ENCODE measurements around the gene RAD51AP2.
"Not testable (repeated sequence)": the region's sequence is repeated elsewhere in the genome, so short reads cannot be mapped to it uniquely, and the experiment has no call there.

Gene RAD51AP2

DNA sequence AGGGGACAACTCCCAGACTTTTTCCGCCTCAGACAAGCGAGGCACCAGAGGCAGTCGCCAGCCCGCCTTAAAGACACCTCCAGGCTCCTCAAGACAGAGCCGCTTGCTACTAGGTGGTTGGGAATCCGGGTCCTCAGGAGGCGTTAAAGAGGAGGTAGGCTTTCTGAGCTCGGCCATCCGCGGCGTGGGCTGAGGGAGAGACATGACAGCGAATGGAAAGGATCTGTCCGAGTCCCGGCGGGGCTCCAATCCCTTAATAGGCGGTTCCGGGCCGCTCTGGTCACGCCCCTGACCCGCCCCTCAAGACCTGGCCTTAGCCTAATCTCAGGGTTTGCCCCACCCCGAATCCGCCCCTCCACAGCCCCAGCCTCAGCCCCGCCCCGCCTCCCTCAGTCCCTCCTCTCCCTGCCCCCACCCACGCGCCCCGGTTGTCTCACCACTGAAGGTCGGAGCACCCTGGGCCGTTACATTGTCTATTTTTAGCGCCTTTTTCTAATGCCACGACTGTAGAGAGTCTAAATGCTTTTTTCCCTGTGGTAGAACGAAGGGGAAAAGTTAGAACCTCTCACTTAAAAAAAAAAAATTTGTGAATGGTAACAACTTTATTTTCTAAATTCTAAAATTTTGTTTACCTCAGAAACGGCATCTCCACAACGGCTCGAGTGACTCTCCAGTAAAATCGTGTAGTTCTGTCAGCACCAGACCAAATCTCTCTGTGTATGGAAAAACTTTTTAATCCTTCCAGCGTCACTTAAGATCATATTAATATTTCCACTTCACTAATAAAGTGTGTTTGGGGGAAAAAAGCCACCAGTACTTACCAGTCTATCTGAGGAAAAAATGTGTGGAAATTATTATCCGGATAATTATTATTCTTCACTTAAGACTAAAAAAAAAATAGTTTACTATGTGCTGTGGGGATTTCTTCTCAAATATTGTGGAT, at the start of gene RAD51AP2:
TSS of gene RAD51AP2 (minus strand) at position 229 of the 943 bp plus-strand sequence. CDS start at position 204, 25 bp downstream.
- DNase-seq = no peak

DNA sequence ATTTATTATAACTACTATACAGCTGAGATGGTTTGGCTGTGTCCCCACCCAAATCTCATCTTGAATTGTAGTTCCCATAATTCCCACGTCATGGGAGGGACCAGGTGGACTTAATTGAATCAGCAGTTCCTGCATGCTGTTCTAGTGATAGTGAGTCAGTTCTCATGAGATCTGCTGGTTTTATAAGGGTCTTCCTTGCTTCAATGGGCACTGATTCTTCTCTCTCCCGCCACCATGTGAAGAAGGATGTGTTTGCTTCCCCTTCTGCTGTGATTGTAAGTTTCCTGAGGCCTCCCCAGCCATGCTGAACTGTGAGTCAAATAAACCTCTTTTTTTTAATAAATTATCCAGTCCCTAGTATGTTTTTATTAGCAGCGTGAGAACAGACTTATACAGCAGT, 47.5 kb upstream of the RAD51AP2 start:
- DNase-seq = not testable (repeated sequence)

- DNase-seq = no peak
Measured at GRCh38 chr2:17558878-17559277, 40.6 kb upstream of the RAD51AP2 start.

DNA sequence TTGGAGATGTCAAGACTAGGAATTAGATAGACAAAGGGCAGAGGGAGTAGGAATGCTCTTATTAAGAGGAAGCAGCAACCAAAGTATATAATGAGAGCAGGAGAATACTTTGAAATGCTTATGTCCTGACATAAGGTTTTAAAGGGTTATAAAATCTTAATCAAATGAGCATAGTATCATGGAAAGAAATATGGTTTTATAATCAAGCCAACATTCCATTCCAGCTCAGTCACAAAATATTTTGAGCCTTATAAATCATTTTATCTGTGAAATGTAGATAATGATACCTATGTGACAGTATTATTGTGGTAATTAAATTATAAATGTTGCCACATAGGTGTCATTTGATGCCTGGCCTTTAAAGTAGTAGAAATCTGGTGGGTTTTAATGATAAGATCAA, 39.8 kb upstream of the RAD51AP2 start:
- DNase-seq = no peak

GRCh38 chr2:17557596-17557995, 39.4 kb upstream of the RAD51AP2 start:
- DNase-seq = no peak

DNA sequence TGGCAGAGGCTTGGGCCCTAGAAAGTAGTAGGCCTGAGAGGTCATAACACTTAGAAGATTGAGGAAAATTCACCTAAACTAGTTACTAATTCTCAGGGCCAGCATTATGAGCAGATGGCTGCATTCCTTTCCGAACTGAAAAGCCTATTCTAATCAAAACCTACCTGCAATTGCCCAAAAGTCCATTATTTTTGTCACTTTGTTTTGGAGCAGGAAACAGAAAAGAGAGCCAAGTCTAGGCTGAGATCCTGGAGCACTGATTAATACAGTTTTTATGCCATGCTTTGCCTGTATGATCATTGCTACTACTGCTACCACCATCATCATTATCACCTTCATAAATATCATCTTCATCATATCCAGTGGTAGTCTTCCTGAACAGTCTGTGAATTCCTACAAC, 36.9 kb upstream of the RAD51AP2 start:
- no peak for DNase-seq

GRCh38 chr2:17550907-17551306, 32.7 kb upstream of the RAD51AP2 start:
- no peak for DNase-seq

DNA sequence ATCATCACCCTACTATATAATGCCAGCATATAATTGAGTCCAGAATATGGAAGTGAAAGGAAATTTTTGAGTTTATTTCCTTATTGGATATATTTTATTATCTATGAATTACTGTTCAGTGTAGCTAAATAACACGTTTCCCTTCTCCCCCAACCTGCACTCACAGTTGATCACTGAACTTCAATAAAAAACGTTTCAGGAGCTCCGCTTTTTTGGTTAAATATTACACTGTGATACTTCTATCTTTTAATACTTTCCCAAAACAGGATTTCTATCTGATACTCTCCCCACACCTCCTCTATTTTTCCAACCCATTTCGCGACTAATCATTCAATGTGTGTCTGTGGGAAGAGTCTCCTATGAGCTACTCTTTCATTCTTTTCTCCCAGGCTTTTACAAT, 29.5 kb upstream of the RAD51AP2 start:
- DNase-seq = no peak

DNA sequence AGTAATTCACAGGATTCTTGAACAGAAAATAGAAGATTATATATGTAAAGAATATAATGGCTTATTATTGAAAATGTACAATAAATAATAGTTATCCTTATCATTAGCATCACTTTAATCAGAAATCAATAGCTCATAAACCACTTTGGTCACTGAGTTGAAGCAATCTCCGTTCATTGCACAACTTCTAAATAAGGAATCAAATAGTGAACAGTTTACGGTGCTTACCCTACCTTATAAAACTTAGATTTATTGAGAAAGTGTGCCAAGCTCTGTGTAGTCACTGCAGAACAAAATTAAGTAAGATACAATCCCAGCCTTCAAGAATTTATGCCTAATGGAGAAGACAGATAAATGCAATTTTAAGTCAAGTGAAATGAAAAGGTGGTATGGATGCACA, 29.0 kb upstream of the RAD51AP2 start:
- no peak for DNase-seq

- no peak for DNase-seq
Measured at GRCh38 chr2:17545680-17546613, 27.7 kb upstream of the RAD51AP2 start.

DNA sequence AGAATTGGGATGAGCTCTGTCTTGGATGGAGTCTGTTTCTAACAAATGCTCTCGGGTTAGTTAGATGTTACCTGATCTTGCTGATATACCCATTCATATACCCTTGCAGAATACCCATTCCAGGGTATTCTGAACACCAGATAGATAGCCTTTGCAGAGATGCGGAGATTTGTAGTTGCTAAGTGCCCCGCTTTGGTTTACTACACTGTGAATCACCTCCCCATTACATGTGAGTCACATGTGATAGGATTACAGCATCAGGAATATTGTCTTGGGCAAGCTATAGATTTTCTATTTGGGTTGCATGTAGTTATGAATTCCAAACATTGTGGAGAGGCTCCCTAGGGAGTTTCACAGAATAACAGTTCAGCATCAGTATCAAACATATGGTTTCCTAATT, 26.0 kb upstream of the RAD51AP2 start:
- DNase-seq = no peak

DNA sequence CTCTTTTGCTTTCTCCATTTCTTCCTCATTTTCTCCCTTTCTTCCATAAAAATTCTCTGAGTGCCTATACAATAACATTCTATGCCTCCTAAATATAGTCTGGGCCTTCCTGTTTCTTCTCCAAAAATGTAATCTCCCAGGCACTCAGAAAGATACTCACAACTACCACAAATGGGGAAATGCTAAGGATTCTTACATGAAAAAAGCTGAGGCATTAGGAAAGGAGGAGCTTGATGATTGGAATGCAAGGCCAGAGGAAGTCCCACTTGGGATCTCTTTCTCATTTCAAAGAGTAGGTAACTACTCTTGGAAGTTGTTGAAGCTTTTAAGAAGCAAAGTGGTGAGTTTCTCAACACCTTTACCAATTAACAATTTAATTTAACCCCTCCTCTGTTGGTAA, 25.6 kb upstream of the RAD51AP2 start:
- no peak for DNase-seq

DNA sequence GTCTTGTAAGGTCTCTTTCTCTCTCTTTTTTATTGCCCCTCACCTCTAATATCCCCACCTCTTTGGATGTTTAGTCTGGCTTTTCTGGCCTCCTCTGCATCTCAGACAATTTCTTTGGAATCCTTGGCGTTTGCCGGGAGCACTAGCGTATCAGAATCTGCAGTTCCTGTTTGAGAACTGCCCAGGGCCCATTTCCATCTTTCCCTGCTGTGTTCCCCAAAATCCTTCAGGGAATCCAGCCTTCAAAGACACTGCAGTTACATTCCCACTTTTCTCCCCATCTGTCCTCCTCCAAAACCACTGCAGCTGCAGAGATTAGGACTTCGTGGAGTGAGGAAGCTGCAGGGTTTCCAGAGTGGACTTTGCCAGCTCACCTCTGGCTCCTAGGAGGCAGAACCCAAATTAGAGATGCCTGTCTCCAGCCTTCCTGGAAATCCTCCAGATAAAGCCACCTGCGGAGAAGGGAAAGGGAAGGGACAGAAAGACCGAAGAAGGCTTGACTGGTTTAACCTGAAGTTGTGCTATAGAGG, 25.0 kb upstream of the RAD51AP2 start:
- no peak for DNase-seq

DNA sequence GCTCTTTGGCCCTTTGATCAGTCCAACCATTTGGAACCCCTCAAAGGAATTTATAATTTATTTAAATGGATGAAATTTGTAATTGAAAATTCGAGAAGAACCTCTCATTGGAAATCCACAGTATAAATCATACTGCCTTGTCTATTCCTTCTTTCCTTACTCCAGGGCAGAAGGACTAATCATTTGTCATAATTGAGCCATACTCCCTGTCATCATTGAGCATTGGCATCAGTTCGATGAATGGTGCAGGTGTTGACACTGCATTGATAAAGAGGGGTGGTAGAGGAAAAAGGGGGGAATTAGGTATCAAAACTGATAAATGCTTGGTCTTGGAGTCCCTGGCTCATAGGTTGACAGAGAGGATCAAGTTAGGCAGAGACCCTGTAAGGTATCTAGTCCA, 24.2 kb upstream of the RAD51AP2 start:
- no peak for DNase-seq

GRCh38 chr2:17541531-17541950, 23.3 kb upstream of the RAD51AP2 start:
- DNase-seq = no peak

DNA sequence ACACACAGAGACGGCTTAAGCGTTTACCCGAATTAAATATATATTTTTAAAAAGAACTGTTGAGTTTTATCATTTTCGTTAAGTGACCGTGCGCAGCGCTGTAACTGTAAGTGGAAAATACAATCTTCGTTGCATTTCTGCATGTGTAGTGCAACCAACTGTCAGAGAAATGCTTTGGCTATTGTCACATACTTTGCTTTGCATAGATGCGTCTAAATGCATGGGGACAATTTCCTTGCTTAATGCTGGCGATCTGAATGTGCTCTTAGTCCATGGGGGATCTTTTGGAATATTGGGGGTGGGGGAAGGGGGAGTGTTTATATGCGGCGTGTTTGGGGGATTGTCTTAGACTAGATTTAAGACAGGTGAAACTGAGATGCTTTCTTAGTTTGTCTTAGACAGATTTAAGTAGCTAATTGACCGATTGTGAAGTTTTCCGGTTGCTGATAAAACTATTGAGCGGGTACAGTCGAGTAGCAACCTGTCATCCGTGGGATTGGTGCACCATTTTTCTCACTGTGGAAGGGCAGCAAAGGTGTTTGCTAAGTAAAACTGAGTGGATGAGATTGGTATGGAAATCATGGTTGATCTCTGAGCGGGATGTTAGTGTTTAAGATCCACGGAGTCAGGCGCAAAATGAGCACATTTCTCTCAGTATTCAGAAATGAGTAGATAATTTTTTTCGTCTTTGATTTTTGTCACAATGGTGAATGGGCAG, 22.7 kb upstream of the RAD51AP2 start:
- DNase-seq = no peak

DNA sequence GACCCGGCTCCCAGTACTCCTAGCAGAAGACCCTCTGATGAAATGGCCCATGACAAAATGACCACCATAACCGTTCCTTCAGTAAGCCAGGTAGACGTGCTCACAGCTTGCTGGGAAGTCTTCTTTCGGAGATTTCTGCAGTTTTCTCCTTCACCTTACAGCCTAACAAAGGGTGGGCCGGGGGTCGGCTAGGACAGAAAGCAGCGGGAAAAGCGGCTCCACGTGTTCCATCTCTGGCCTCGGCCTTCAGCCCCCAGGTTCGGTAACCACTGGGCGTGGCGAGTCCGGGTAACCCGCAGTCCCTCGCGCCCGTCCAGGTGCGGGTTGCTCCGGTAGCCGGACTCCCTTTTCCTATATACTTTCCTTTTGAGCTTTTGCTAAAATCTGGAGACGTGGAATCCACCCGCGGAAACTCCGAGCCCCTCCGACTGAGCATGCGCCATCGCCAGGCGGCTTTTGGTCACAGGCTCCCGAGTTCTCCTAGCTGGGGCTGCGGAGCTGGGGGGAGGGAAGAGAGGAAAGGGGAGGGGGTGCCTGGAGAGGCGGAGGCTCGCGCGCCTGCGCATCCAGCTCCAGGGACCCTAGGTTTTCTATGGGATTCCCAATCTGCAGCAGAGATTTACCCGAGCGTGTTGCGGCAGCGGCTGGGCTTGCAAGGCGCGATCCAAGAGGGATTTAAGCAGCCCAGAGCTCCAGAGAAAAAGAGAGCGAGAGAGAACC, 22.0 kb upstream of the RAD51AP2 start, which contains the start of gene VSNL1:
TSS of gene VSNL1 (plus strand) at position 604 of the 720 bp plus-strand sequence. CDS start 51,379 bp downstream, outside the sequence.
- DNase-seq = no peak

DNA sequence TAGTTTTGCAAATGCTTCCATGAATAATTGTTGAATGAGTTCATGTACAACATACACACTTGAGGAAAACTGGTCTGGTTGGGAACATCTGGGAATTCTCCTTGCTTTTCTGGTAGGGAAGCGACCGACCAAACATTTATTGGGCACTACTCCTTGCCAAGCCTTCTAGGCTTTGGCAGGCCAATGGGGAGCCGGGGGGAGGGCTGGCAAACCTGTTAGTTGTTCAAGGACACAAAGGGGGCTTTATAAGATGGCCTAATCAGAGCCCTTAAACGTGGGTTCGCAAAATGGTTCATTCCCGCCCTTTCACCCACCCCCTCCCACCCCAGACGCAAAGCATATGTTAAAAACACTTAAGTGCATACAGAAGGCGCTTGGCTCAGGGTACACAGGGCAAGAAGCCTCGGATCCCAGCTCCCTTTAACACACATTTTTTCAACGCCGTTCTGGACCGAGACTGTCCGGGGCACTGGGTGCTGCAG, 21.4 kb upstream of the RAD51AP2 start:
- DNase-seq = no peak

DNA sequence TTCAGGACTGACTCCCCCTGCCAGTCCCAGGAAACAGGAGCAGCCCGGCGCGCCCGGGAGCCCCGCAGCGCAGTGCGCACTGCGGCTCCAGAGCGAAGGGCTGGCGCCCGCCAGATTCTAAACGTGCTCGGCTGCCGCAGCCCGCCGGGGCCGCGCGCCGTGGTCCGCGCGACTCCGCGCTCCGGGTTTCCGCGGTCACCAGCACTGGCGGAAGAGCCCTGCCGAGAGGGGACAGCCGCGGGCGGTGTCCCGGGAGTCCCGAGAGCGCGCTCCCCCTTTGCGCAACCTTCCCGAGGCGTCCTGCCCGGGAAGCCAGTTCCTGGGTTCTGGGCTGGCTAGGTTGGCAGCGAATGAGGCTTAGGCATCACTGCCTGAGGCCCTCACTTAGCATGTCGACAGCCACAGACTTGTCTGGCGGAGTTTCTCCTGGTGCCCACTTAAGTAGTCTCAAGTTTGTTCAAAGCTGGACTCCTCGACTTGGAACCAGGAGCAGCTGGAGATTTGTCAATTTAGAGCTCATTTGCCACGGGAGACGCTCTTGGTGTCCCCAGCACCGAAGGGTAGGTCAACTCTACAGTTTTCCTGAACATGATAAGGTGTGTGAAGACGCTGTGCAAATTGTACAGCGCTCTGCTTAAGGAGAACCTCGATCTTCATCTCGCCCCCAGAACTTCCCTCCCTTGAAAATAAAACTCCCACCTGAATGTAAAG, 20.8 kb upstream of the RAD51AP2 start:
- no peak for DNase-seq

GRCh38 chr2:17538022-17538843, 20.0 kb upstream of the RAD51AP2 start:
- DNase-seq = no peak
